AG09309 (cell line): ENCODE data around the gene ADGRB3.

ENCODE experiments used
- DNase-seq: peaks from one replicate; pipeline ENCODE4 v3.0.0-alpha.2; 2010; ENCODE audit warnings: low read depth
- H3K4me3 ChIP-seq: 2 replicates; pipeline ENCODE4 v1.5.1; 2011; ENCODE audit warnings: mild to moderate bottlenecking, low read depth, low read length, moderate library complexity; ENCODE audit not compliant: control insufficient read depth
- CTCF ChIP-seq: IDR thresholded peaks from 2 replicates; pipeline ENCODE4 v1.5.1; 2011; ENCODE audit warnings: mild to moderate bottlenecking, low read depth, low read length, inconsistent platforms; ENCODE audit not compliant: insufficient read depth, control insufficient read depth; ENCODE audit errors: missing control alignments

The ADGRB3 gene

GRCh38 chr6:68852791-68853190 lies 217.7 kb downstream of the ADGRB3 start:
- TF ChIP-seq CTCF = no peak
- no peak overlapping the region for H3K4me3 ChIP-seq
- no peak for DNase-seq

GRCh38 chr6:68859233-68859632 lies 224.2 kb downstream of the ADGRB3 start:
- DNase-seq = no peak
- no peak overlapping the region for H3K4me3 ChIP-seq
- no peak for TF ChIP-seq CTCF

- no peak for DNase-seq
- no peak for TF ChIP-seq CTCF
- H3K4me3 ChIP-seq = no peak overlapping the region
Observed at GRCh38 chr6:68868646-68869045, 233.6 kb downstream of the ADGRB3 start.

GRCh38 chr6:68873236-68873635 lies 238.2 kb downstream of the ADGRB3 start:
- no peak for DNase-seq
- H3K4me3 ChIP-seq = no peak overlapping the region
- no peak for TF ChIP-seq CTCF

GRCh38 chr6:68874747-68875146 lies 239.7 kb downstream of the ADGRB3 start:
- no peak overlapping the region for H3K4me3 ChIP-seq
- TF ChIP-seq CTCF = no peak

GRCh38 chr6:68875403-68875802 lies 240.3 kb downstream of the ADGRB3 start:
- H3K4me3 ChIP-seq = no peak overlapping the region
- no peak for DNase-seq
- TF ChIP-seq CTCF = no peak

More at GRCh38 chr6:68874747-68875146, 239.7 kb downstream of the ADGRB3 start:
- no peak for DNase-seq
